Measurements from ENCODE around the gene EIF3K.

Gene EIF3K

DNA sequence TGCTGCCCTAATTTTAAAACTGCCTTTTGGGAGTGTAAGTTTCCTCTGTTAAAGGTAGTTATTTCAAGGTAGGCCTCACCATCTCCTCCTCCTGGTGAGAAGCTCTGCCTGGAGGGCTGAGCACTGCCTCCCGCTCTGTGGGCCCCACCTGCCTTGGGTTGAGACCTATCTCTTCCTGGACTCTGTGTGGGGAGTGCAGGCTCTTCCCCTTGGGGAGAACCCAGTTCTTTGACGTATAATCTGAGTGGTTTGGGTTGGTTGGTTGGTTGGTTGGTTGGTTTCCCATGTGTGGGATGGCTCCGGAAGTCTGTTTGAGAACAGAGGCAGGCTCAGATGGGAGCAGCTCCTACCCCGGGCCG lies 67.5 kb downstream of the EIF3K start:
- Mint-ChIP-seq H3K27ac (peak overlapping the region; percentile 77), H3K36me3 (ENCODE audit: low read depth) (peaks cover 25% of the 10 kb centered on the region), H3K27me3 (no peaks in the 10 kb centered on the region), H3K4me3 (peak overlapping the region; percentile 28), H3K9me3 (no peaks in the 10 kb centered on the region), H3K4me1 (ENCODE audit: low read depth) (peaks cover 69% of the 10 kb centered on the region)
- DNase-seq, result peak; percentile 48

Data from activated T-cell treated with anti-CD3 and anti-CD28 coated beads, Interleukin-2, amount 50 U/mL, for 24 hours (primary cell).